ENCODE data around the gene DNAJC5. TPM values are rescaled to one million over a fixed set of nuclear protein-coding genes. Genes with fewer than 3 reads are reported as not detected.

The DNAJC5 gene
- polyA plus RNA-seq, 1 donor (not counting 4 experiments of a cell fraction or from before 2014, with no cell fraction given): 43.7 TPM

- no peaks in the 10 kb centered on the region for H3K9me1 ChIP-seq (ENCODE audit: control insufficient read depth, extremely low read depth, insufficient read depth, low read length)
- H3K36me3 ChIP-seq (ENCODE audit: control insufficient read depth in 2 of 2, extremely low read depth in 1 of 2, insufficient read depth in 2 of 2, low read length in 2 of 2): peaks cover 8 to 19% of the 10 kb centered on the region in 2 experiments
- no peak overlapping the region for H3K4me2 ChIP-seq (ENCODE audit: control insufficient read depth, extremely low read depth, insufficient read depth, low read depth, low read length)
- H3K9me3 ChIP-seq (ENCODE audit: control insufficient read depth, low read depth, low read length): no peaks in the 10 kb centered on the region
- no peak for DNase-seq (ENCODE audit: low read depth, low spot score)
- peaks cover 5% of the 10 kb centered on the region for H3K27me3 ChIP-seq (ENCODE audit: control insufficient read depth, extremely low read depth, insufficient read depth, low read length)
- H3K27ac ChIP-seq (ENCODE audit: control insufficient read depth, insufficient read depth, low read length): no peak overlapping the region
- FAIRE-seq: no peak
- dilution Hi-C loops (cut with MboI; ENCODE audit: extremely low pct_ligation_motif_present, low sequenced_read_pairs): no loop called here
- no peak overlapping the region for H2AFZ ChIP-seq (ENCODE audit: control insufficient read depth, low read length)
- peaks cover 13% of the 10 kb centered on the region for H3K4me1 ChIP-seq (ENCODE audit: control insufficient read depth, extremely low read depth, insufficient read depth, low read length)
- H4K20me1 ChIP-seq (ENCODE audit: control insufficient read depth, extremely low read depth, insufficient read depth, low read length): peaks cover 3% of the 10 kb centered on the region
- H3K9ac ChIP-seq (ENCODE audit: control insufficient read depth, extremely low read depth, insufficient read depth, low read length): no peak overlapping the region
- H3K4me3 ChIP-seq (ENCODE audit: control insufficient read depth in 2 of 3, extremely low read depth in 1 of 3, insufficient read depth in 2 of 3, low read depth in 1 of 3, low read length in 3 of 3): no peak overlapping the region
- TF ChIP-seq EZH2 (IDR thresholded peaks at IDR 0.05; ENCODE audit: low read length): no peak
- TF ChIP-seq, protein P1, sequence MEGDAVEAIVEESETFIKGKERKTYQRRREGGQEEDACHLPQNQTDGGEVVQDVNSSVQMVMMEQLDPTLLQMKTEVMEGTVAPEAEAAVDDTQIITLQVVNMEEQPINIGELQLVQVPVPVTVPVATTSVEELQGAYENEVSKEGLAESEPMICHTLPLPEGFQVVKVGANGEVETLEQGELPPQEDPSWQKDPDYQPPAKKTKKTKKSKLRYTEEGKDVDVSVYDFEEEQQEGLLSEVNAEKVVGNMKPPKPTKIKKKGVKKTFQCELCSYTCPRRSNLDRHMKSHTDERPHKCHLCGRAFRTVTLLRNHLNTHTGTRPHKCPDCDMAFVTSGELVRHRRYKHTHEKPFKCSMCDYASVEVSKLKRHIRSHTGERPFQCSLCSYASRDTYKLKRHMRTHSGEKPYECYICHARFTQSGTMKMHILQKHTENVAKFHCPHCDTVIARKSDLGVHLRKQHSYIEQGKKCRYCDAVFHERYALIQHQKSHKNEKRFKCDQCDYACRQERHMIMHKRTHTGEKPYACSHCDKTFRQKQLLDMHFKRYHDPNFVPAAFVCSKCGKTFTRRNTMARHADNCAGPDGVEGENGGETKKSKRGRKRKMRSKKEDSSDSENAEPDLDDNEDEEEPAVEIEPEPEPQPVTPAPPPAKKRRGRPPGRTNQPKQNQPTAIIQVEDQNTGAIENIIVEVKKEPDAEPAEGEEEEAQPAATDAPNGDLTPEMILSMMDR (optimal IDR thresholded peaks at IDR 0.05 in 1 of 3, IDR thresholded peaks at IDR 0.05 in 1 of 3, conservative IDR thresholded peaks at IDR 0.05 in 1 of 3; ENCODE audit: extremely low read depth in 1 of 3, insufficient read depth in 2 of 3, low read length in 3 of 3): no peak
- peaks cover 37% of the 10 kb centered on the region for H3K79me2 ChIP-seq (ENCODE audit: control insufficient read depth, insufficient read depth, low read length)
Measured at GRCh38 chr20:63861981-63862901, 32.7 kb upstream of the DNAJC5 start.

DNA sequence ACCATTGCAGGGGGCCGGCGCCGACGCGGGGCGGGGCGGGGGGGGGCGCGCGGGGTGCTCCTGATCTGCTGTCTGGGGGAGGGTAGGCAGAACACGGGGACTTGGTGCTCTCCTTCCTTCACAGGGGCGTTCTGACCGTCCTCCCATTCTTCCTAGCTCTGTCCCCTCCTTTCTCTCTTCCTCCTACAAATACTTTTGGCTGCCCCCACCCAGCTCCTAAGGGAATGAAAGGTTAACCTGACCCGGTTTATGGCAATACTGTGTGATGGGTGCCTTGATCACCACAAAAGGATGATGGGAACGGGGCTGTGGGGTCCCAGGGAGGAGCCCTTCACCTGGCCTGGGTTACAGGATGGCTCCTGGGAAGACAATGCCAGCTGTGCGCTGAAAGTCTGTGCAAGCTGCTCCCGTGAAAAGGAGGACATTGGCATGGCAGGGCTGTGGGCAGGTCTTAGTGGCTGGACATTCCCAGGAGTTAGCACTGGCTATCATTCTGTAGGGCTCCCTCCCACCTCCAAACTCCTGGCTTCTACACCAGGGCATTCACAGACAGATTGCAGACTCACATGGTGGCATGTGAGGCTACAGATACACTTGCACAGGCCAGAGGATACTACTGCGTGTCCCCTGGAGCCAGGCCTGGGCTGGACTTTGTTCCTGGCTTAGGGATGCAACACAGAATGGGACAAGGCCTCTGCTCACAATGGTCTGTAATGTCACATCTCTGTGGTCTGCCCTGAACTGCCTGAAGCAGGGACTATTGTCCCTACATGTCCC, 31.7 kb upstream of the DNAJC5 start:
- H3K27me3 ChIP-seq (ENCODE audit: control insufficient read depth, extremely low read depth, insufficient read depth, low read length): no peaks in the 10 kb centered on the region
- H2AFZ ChIP-seq (ENCODE audit: control insufficient read depth, low read length): no peak overlapping the region
- H3K36me3 ChIP-seq (ENCODE audit: control insufficient read depth in 2 of 2, extremely low read depth in 1 of 2, insufficient read depth in 2 of 2, low read length in 2 of 2): peaks cover 10 to 20% of the 10 kb centered on the region in 2 experiments
- H3K27ac ChIP-seq (ENCODE audit: control insufficient read depth, insufficient read depth, low read length): no peak overlapping the region
- H3K4me2 ChIP-seq (ENCODE audit: control insufficient read depth, extremely low read depth, insufficient read depth, low read depth, low read length): peak overlapping the region; percentile 87
- DNase-seq (ENCODE audit: low read depth, low spot score) (no peak), FAIRE-seq (no peak)
- H3K9me1 ChIP-seq (ENCODE audit: control insufficient read depth, extremely low read depth, insufficient read depth, low read length): no peaks in the 10 kb centered on the region
- no peaks in the 10 kb centered on the region for H3K9me3 ChIP-seq (ENCODE audit: control insufficient read depth, low read depth, low read length)
- peak overlapping the region; percentile 99 for H3K9ac ChIP-seq (ENCODE audit: control insufficient read depth, extremely low read depth, insufficient read depth, low read length)
- dilution Hi-C loops (cut with MboI; ENCODE audit: extremely low pct_ligation_motif_present, low sequenced_read_pairs): no loop called here
- H3K4me3 ChIP-seq (ENCODE audit: control insufficient read depth in 2 of 3, extremely low read depth in 1 of 3, insufficient read depth in 2 of 3, low read depth in 1 of 3, low read length in 3 of 3): peak overlapping the region; percentile 72 to 92 (median 90)
- H4K20me1 ChIP-seq (ENCODE audit: control insufficient read depth, extremely low read depth, insufficient read depth, low read length): peaks cover 3% of the 10 kb centered on the region
- no peak for TF ChIP-seq EZH2 (IDR thresholded peaks at IDR 0.05; ENCODE audit: low read length)
- TF ChIP-seq, protein P1 (optimal IDR thresholded peaks at IDR 0.05 in 1 of 3, IDR thresholded peaks at IDR 0.05 in 1 of 3, conservative IDR thresholded peaks at IDR 0.05 in 1 of 3; ENCODE audit: extremely low read depth in 1 of 3, insufficient read depth in 2 of 3, low read length in 3 of 3): no peak
- H3K4me1 ChIP-seq (ENCODE audit: control insufficient read depth, extremely low read depth, insufficient read depth, low read length): peaks cover 13% of the 10 kb centered on the region
- H3K79me2 ChIP-seq (ENCODE audit: control insufficient read depth, insufficient read depth, low read length): peaks cover 46% of the 10 kb centered on the region
